NCI-H187 (cell line): Measurements from ENCODE around the gene SH2D5.
"Not testable (repeated sequence)": the region's sequence is repeated elsewhere in the genome, so short reads cannot be mapped to it uniquely, and the experiment has no call there.

Source experiments
- DNase-seq, 2 experiments: peaks; one replicate each; lab custom pipeline; 2025; lab: John Stamatoyannopoulos, UW

SH2D5 gene

DNA sequence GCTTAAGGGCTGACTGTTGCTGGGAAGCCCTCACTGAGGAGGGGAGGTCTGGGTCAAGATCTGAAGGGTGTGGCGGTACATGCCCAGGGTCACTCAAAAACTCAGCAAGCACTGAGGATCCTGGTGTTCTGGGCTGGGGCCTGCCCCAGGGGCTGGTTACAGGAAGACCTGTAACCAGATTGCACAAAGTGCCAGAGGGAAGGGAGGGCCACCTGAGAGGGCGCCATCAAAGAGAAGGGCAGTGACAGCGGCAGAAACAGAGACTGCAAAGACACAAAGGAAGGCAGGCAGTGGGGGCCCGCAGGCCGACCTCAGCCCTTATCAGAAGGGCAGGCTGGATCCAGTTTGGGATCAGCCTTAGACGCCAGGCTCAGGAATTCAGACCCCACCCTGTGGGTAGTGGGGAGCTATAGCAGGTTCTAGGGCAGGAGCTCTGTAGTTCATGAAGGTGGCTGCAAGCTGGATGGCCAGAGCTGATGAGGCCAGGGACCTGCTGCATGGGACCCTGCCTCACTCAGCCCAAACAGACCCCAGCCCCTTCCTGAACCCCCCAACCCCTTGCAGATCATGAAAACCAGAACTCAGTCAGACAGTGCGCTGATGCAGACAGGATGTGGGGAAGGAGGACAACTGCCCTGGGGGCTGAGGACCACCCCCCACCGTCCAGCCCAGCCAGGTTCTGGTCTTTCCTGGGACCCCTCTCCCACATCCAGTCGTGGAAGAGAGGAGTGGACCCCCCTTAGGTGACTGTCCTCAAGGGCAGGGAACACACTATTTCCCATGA, 3.9 kb downstream of the SH2D5 start:
- DNase-seq, result no peak

- DNase-seq, result no peak
These were observed 4.7 kb downstream of the SH2D5 start for GRCh38 chr1:20727746-20728316.

GRCh38 chr1:20726932-20727745, 5.4 kb downstream of the SH2D5 start:
- DNase-seq, result no peak

- no peak for DNase-seq
These were observed 6.2 kb downstream of the SH2D5 start for GRCh38 chr1:20726118-20726911.

GRCh38 chr1:20725189-20726117, 7.0 kb downstream of the SH2D5 start:
- no peak for DNase-seq

GRCh38 chr1:20724364-20725188, 7.9 kb downstream of the SH2D5 start:
- no peak for DNase-seq

- DNase-seq, result no peak
These were observed 8.8 kb downstream of the SH2D5 start for GRCh38 chr1:20723537-20724363.

DNA sequence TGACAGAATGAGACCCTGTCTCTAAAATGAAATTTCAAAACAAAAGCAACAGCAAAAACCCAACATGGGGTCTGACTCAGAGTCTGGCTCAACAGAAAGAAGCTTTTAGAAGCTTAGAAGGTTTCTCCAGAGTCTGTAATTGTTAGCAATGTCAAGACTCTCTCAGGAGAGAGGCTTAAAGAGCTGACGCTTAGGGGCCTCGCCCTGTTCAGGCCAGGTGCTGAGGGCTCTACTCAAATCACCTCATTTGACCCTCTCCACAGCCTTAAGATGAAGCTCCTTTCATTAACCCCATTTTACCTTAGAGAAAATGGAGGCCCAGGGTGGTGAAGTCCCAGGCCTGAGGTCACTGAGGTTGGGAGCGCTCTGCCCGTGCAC, 9.4 kb downstream of the SH2D5 start:
- DNase-seq, result no peak

- DNase-seq, result no peak
These were observed 11.1 kb downstream of the SH2D5 start for GRCh38 chr1:20721117-20722061.

- DNase-seq, result no peak
These were observed 11.8 kb downstream of the SH2D5 start for GRCh38 chr1:20720631-20721091.

- DNase-seq, result no peak
These were observed 12.5 kb downstream of the SH2D5 start for GRCh38 chr1:20719871-20720620.

GRCh38 chr1:20719261-20719660, 13.2 kb downstream of the SH2D5 start:
- no peak for DNase-seq

GRCh38 chr1:20718343-20718882, 14.1 kb downstream of the SH2D5 start:
- DNase-seq, result not testable (repeated sequence)

DNA sequence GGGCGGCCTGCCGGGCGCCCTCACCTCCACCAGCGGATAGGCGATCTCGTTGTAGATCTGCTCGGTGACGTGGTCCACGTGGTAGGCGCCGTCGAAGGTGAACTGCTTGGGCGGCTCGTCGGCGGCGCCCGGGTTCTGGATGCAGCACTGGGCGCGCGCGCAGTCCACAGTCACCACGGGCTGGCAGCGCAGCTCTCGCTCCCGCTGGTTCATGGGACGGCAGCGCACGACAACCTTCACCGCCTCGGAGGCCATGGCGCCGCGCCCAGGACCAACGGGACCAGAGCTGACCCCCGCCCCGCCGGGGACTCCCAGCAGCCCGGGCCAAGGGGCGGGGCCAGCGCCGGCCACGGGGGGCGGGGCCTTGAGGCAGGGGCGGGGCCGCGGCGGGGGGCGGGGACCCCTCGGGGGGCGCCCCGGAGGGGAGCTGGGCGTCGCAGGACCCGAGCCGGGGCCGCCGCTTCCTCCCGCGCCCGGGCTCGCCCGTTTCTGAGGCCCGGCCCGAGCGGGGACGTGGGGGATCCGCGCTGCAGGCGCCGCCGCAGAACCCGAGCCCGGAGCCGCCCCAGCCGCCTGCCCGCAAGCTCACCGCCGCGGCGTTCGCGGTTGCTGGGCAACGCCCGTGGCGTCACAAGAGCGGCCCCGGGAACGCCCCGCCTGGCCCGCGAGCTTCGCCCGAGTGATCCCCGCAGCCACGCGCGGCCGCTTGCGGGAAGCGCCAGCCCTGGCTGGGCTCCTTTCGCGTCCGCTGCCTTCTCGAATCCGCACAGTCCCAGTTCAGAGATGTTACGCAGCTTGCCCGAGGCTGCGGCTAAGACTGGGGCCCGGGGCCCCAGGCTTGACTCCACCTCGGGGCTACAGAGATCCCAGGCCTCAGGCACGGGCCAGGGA, 14.8 kb downstream of the SH2D5 start, which contains the start of gene KIF17:
Gene KIF17, minus strand, starts transcription at position 556 of the 891 bp plus-strand sequence. Its CDS starts 301 bp downstream, at position 255.
- peak in 1 of 2 experiments; percentile 31 for DNase-seq

GRCh38 chr1:20716232-20716631, 16.3 kb downstream of the SH2D5 start:
- DNase-seq, result no peak

DNA sequence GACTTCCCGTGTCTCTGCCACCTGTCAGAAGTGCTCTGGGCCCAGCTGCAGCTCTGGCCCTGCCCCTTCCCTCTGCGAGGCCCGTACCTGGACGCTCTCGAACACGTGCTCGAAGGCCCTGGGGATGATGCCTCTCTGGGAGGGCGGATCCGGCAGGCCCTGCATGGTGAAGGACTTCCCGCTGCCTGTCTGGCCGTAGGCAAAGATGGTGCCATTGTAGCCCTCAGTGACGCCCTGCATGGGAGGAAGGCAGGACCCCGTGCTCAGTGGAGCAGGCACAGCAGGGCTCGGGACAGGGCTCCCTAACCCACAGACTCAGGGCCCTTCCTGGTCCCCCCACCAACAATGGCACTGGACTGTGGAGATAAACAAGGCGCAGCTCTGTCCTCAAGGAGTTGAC, 17.1 kb downstream of the SH2D5 start:
- no peak for DNase-seq
